Cortex of kidney (tissue), 1 donor: Measurements from ENCODE around the gene ERC2.

Experiments used
- DNase-seq: peaks from one replicate; lab custom pipeline; 2025; lab: John Stamatoyannopoulos, UW

The ERC2 gene

GRCh38 chr3:56424885-56425284, 43.4 kb downstream of the ERC2 start:
- no peak for DNase-seq

- DNase-seq: no peak
Observed at GRCh38 chr3:56424336-56424735, 43.9 kb downstream of the ERC2 start.

GRCh38 chr3:56423661-56424099, 44.6 kb downstream of the ERC2 start:
- no peak for DNase-seq

GRCh38 chr3:56422316-56422715, 46.0 kb downstream of the ERC2 start:
- DNase-seq: no peak

GRCh38 chr3:56421205-56421604, 47.1 kb downstream of the ERC2 start:
- DNase-seq: no peak

GRCh38 chr3:56415652-56416051, 52.6 kb downstream of the ERC2 start:
- no peak for DNase-seq

GRCh38 chr3:56413911-56414310, 54.4 kb downstream of the ERC2 start:
- no peak for DNase-seq

GRCh38 chr3:56411166-56411565, 57.1 kb downstream of the ERC2 start:
- DNase-seq: no peak

- no peak for DNase-seq
Observed at GRCh38 chr3:56410576-56410975, 57.7 kb downstream of the ERC2 start.

GRCh38 chr3:56409790-56410189, 58.5 kb downstream of the ERC2 start:
- DNase-seq: no peak

- no peak for DNase-seq
Observed at GRCh38 chr3:56408761-56409196, 59.5 kb downstream of the ERC2 start.

- DNase-seq: no peak
Observed at GRCh38 chr3:56406826-56407515, 61.3 kb downstream of the ERC2 start.

GRCh38 chr3:56404884-56405283, 63.4 kb downstream of the ERC2 start:
- no peak for DNase-seq

GRCh38 chr3:56398659-56399058, 69.6 kb downstream of the ERC2 start:
- no peak for DNase-seq

- no peak for DNase-seq
Observed at GRCh38 chr3:56397798-56398197, 70.5 kb downstream of the ERC2 start.

GRCh38 chr3:56389183-56389830, 79.0 kb downstream of the ERC2 start:
- no peak for DNase-seq

GRCh38 chr3:56383092-56383491, 85.2 kb downstream of the ERC2 start:
- DNase-seq: no peak

- DNase-seq: no peak
Observed at GRCh38 chr3:56379723-56380287, 88.5 kb downstream of the ERC2 start.

GRCh38 chr3:56375654-56376053, 92.6 kb downstream of the ERC2 start:
- no peak for DNase-seq

- DNase-seq: no peak
Observed at GRCh38 chr3:56373386-56373785, 94.9 kb downstream of the ERC2 start.

GRCh38 chr3:56370991-56371775, 97.1 kb downstream of the ERC2 start:
- DNase-seq: no peak

GRCh38 chr3:56369914-56370313, 98.4 kb downstream of the ERC2 start:
- no peak for DNase-seq

- no peak for DNase-seq
Observed at GRCh38 chr3:56368846-56369245, 99.4 kb downstream of the ERC2 start.
